ENCODE data around the gene REL. TPM values are rescaled to one million over a fixed set of nuclear protein-coding genes. Genes with fewer than 3 reads are reported as not detected.
"Not testable (repeated sequence)": the region's sequence is repeated elsewhere in the genome, so short reads cannot be mapped to it uniquely, and the experiment has no call there.

Gene REL
- total RNA-seq, 1 experiment from 2014 or later = 23.4 TPM

DNA sequence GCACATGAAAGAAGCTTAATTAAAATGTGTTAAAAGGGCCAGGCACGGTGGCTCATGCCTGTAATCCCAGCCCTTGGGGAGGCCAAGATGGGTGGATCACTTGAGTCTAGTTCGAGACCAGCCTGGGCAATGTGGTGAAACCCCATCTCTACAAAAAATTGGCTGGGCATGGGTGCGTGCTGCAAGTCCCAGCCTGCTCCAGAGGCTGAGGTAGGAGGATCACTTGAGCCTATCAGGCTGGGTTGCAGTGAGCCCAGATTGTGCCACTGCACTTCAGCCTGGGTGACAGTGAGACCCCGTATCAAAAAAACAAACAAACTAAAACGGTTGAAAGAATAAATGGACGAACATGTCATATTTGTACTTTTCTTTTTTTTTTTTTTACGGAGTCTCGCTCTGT, 26.0 kb downstream of the REL start:
- TF ChIP-seq, protein P1, sequence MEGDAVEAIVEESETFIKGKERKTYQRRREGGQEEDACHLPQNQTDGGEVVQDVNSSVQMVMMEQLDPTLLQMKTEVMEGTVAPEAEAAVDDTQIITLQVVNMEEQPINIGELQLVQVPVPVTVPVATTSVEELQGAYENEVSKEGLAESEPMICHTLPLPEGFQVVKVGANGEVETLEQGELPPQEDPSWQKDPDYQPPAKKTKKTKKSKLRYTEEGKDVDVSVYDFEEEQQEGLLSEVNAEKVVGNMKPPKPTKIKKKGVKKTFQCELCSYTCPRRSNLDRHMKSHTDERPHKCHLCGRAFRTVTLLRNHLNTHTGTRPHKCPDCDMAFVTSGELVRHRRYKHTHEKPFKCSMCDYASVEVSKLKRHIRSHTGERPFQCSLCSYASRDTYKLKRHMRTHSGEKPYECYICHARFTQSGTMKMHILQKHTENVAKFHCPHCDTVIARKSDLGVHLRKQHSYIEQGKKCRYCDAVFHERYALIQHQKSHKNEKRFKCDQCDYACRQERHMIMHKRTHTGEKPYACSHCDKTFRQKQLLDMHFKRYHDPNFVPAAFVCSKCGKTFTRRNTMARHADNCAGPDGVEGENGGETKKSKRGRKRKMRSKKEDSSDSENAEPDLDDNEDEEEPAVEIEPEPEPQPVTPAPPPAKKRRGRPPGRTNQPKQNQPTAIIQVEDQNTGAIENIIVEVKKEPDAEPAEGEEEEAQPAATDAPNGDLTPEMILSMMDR (IDR thresholded peaks at IDR 0.05; ENCODE audit: unreplicated experiment) = no peak
- CTCF ChIA-PET = no interaction called here
- no peaks in the 10 kb centered on the region for H3K9me3 Mint-ChIP-seq (ENCODE audit: low read depth, unreplicated experiment)

DNA sequence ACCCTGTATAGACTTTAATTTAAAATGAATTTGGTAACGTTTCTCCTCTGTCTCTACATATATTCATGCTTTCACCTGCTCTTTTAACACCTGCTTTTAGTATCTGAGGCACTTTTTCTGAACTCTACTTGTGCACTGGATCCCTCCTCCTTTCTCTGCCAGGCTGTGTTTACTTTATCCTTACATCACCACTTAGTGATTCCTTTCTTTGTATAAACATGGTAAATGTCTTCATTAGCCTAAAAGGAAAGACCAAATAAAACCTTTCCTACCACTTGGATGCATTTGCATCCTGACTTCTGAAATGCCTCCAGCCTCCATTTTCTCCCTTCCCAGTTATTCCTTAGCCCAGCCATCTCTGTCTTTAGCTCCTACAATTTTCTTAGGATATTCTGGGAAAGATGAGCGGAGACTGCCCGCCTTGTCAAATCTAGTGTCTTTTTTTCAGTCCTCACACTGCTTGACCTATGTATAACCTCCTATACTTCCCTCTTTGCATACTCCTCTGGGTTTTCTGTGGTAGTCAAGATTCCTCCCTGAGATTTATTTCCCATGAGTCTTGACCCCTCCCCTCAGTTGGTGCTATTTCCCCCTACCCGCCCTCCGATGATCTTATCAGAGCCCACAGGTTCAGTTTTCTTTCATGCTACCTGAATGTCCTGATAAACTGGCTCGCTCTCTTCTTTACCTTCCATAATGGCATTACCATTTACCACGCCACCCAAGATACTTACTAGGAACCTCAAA, 44.8 kb downstream of the REL start:
- no peak for DNase-seq
- no TSS peak for BruUV-seq (replicated peaks)

More for the DNA sequence above, 26.0 kb downstream of the REL start:
- Mint-ChIP-seq H3K4me3 (ENCODE audit: low read depth, unreplicated experiment) (no peak overlapping the region), H3K4me1 (ENCODE audit: low read depth, unreplicated experiment) (no peaks in the 10 kb centered on the region), H3K36me3 (ENCODE audit: insufficient read depth, unreplicated experiment) (peaks cover 15% of the 10 kb centered on the region), H3K27ac (ENCODE audit: unreplicated experiment) (no peak overlapping the region), H3K27me3 (ENCODE audit: unreplicated experiment) (no peaks in the 10 kb centered on the region)
- intact Hi-C loops (cut with micrococcal nuclease; ENCODE audit: unreplicated experiment) = no loop called here
- no peak for DNase-seq
- no TSS peak for BruUV-seq (replicated peaks)

DNA sequence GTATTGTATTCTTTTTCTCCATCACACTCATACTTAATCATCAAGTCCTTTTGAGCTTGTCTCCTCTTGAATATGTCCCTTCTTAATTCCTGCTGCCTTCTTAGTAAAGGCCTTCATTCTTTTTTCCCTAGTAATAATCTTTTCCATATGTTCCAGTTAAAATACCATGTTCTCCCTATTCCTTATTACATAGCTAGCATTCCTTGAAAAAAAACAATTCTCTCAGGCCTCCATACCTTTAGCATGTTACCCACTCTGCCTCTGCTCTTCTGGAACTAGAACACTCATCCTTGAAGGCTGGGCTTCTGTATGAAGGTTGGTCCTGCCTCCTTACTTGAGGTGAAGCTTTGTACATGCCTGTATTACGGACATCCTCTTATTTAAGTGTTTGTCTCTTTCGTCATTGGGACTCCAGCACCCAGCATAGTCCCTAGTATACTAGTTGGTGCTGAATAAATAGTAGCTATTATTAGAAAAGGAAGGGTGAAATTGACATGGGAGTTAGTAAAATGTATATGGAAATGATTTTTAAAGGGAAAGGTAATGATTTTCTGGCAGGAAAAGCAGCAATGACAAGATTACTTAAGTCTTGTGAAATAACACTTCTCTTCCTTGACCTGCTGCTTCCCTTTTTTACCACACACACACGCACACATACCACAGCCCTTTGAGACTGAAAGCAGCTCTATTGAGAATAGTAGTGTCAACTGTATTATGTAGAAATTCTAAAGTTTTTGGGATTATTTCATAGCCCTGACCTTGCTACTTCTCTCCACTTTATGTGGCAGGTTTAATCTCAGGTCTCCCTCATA, 45.6 kb downstream of the REL start:
- no peaks in the 10 kb centered on the region for H3K9me3 Mint-ChIP-seq (ENCODE audit: low read depth, unreplicated experiment)
- CTCF ChIA-PET = interaction anchor here (0.8 kb wide), 1 partner anchor 8 kb away, joined by 4 read pairs; no protein-coding TSS in a partner anchor
- H3K27ac Mint-ChIP-seq (ENCODE audit: unreplicated experiment) = peak overlapping the region; percentile 3
- DNase-seq = no peak
- H3K4me1 Mint-ChIP-seq (ENCODE audit: low read depth, unreplicated experiment) = peaks cover 12% of the 10 kb centered on the region
- intact Hi-C loops (cut with micrococcal nuclease; ENCODE audit: unreplicated experiment) = no loop called here
- H3K36me3 Mint-ChIP-seq (ENCODE audit: insufficient read depth, unreplicated experiment) = peaks cover 21% of the 10 kb centered on the region
- H3K4me3 Mint-ChIP-seq (ENCODE audit: low read depth, unreplicated experiment) = no peak overlapping the region
- no TSS peak for BruUV-seq (replicated peaks)
- H3K27me3 Mint-ChIP-seq (ENCODE audit: unreplicated experiment) = no peaks in the 10 kb centered on the region
- TF ChIP-seq, protein P1 (IDR thresholded peaks at IDR 0.05; ENCODE audit: unreplicated experiment) = no peak

More for the DNA sequence above, 44.8 kb downstream of the REL start:
- H3K36me3 Mint-ChIP-seq (ENCODE audit: insufficient read depth, unreplicated experiment) = peaks cover 25% of the 10 kb centered on the region
- peaks cover 12% of the 10 kb centered on the region for H3K4me1 Mint-ChIP-seq (ENCODE audit: low read depth, unreplicated experiment)
- H3K27ac Mint-ChIP-seq (ENCODE audit: unreplicated experiment) = peak overlapping the region; percentile 3
- CTCF ChIA-PET = interaction anchor here (0.8 kb wide), 1 partner anchor 9 kb away, joined by 4 read pairs; no protein-coding TSS in a partner anchor
- TF ChIP-seq, protein P1 (IDR thresholded peaks at IDR 0.05; ENCODE audit: unreplicated experiment) = no peak
- no peaks in the 10 kb centered on the region for H3K9me3 Mint-ChIP-seq (ENCODE audit: low read depth, unreplicated experiment)
- no peak overlapping the region for H3K4me3 Mint-ChIP-seq (ENCODE audit: low read depth, unreplicated experiment)
- intact Hi-C loops (cut with micrococcal nuclease; ENCODE audit: unreplicated experiment) = no loop called here
- H3K27me3 Mint-ChIP-seq (ENCODE audit: unreplicated experiment) = no peaks in the 10 kb centered on the region

DNA sequence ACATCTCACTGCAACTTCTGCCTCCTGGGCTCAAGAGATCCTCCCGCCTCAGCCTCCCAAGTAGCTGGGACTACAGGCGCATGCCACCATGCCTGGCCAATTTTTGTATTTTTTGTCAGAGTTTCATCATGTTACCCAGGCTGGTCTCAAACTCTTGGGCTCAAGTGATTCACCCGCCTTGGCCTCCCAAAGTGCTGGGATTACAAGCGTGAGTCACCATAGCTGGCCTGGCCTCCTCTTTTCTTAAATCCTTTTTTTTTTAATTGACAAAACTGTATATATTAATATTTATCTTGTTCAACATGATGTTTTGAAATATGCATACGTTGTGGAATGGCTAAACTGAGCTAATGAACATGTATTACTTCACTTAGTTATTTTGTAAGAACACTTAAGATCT, 50.7 kb downstream of the REL start:
- H3K4me3 Mint-ChIP-seq (ENCODE audit: low read depth, unreplicated experiment); DNase-seq; intact Hi-C loops (cut with micrococcal nuclease; ENCODE audit: unreplicated experiment); H3K27ac Mint-ChIP-seq (ENCODE audit: unreplicated experiment); H3K36me3 Mint-ChIP-seq (ENCODE audit: insufficient read depth, unreplicated experiment); H3K4me1 Mint-ChIP-seq (ENCODE audit: low read depth, unreplicated experiment); CTCF ChIA-PET; BruUV-seq (replicated peaks); H3K27me3 Mint-ChIP-seq (ENCODE audit: unreplicated experiment); H3K9me3 Mint-ChIP-seq (ENCODE audit: low read depth, unreplicated experiment): not testable (repeated sequence)
